HepG2 (cell line): ENCODE results near the gene PTCH1. TPM values are rescaled to one million over a fixed set of nuclear protein-coding genes. Genes with fewer than 3 reads are reported as not detected.

ENCODE experiments used
- ATAC-seq: fragments of 200-7000 bp; cut with Tn5 transposase; 3 replicates; pipeline ENCODE4 v1.9.1; 2020; ENCODE audit warnings: mild to moderate bottlenecking, moderate library complexity
- BruUV-seq: library from RNA; stranded (reverse); fragments of 400-500 nt; replicated peaks from 2 replicates; lab custom pipeline; 2021; lab: Mats Ljungman, UMichigan
- CTCF ChIA-PET: fragments of 300-600 bp; formaldehyde crosslinking; extraction: SDS; loops from one replicate; lab custom pipeline; 2021; ENCODE audit warnings: low total read pairs, inconsistent platforms, low intra/inter-chr PET ratio; lab: Yijun Ruan, JAX
- POLR2A ChIA-PET: fragments of 350-600 bp; sonication (Branson Sonifier 250); formaldehyde crosslinking; loops from one replicate; lab custom pipeline; 2020; ENCODE audit warnings: antibody characterized with exemption, inconsistent platforms; lab: Yijun Ruan, JAX
- DNase-seq: peaks from one replicate; pipeline ENCODE4 v3.0.0-alpha.2; 2015; ENCODE audit warnings: low spot score
- FAIRE-seq: peaks from 3 replicates; lab custom pipeline; 2011; peaks lifted over from hg19 to GRCh38; lab: Jason Lieb, UNC
- H2AFZ ChIP-seq: one replicate; pipeline ENCODE4 v1.6.1; 2011; ENCODE audit warnings: low read length, inconsistent platforms
- H3K27ac ChIP-seq: fragments of 300-600 bp; 3 replicates; pipeline ENCODE4 v1.8.0; 2011; ENCODE audit warnings: mixed run types, mild to moderate bottlenecking, mixed read lengths, low read length, inconsistent platforms; ENCODE audit not compliant: insufficient read depth; ENCODE audit errors: extremely low read length
- H3K27me3 ChIP-seq, 2 experiments: fragments of 200-600 bp in 1 of 2; 2 replicates in 1 of 2; 3 replicates in 1 of 2; pipeline versions ENCODE4 v1.6.0 to v1.8.0; 2011; ENCODE audit warnings: low read length in 2 of 2, mild to moderate bottlenecking in 2 of 2, moderate library complexity in 2 of 2, inconsistent platforms in 1 of 2; ENCODE audit not compliant: insufficient read depth in 2 of 2, control insufficient read depth in 1 of 2
- H3K36me3 ChIP-seq, 2 experiments: fragments of 200-600 bp in 1 of 2; replicated peaks in 1 of 2; 2 replicates in 1 of 2; 3 replicates in 1 of 2; pipeline versions ENCODE4 v1.5.1 to v1.8.0; 2011; ENCODE audit warnings: low read length in 2 of 2, inconsistent platforms in 1 of 2; ENCODE audit not compliant: insufficient read depth in 2 of 2, control insufficient read depth in 1 of 2
- H3K4me1 ChIP-seq: 2 replicates; pipeline ENCODE4 v1.5.1; 2012; ENCODE audit warnings: low read length, inconsistent platforms; ENCODE audit not compliant: insufficient read depth
- H3K4me2 ChIP-seq: 2 replicates; pipeline ENCODE4 v1.6.0; 2011; ENCODE audit warnings: low read depth, low read length, inconsistent platforms
- H3K4me3 ChIP-seq, 3 experiments: fragments of 200-600 bp in 1 of 3; sonication (generic), shearing (Covaris generic) in 1 of 3; replicated peaks in 1 of 3; 2 replicates each; pipeline ENCODE4 v1.5.1; 2011 to 2016; ENCODE audit warnings: low read length in 3 of 3, inconsistent platforms in 2 of 3, low read depth in 2 of 3, mild to moderate bottlenecking in 2 of 3, control low read depth in 1 of 3, mixed read lengths in 1 of 3; ENCODE audit not compliant: insufficient read depth in 1 of 3
- H3K79me2 ChIP-seq: one replicate; pipeline ENCODE4 v1.6.1; 2011; ENCODE audit warnings: low read length, inconsistent platforms; ENCODE audit not compliant: insufficient read depth
- H3K9ac ChIP-seq: 2 replicates; pipeline ENCODE4 v1.6.0; 2011; ENCODE audit warnings: mild to moderate bottlenecking, low read depth, low read length, inconsistent platforms; ENCODE audit not compliant: insufficient read depth
- H3K9me3 ChIP-seq: 2 replicates; pipeline ENCODE4 v1.5.1; 2012; ENCODE audit warnings: mild to moderate bottlenecking, low read length
- H4K20me1 ChIP-seq: 2 replicates; pipeline ENCODE4 v1.6.0; 2011; ENCODE audit warnings: inconsistent platforms, mild to moderate bottlenecking, low read length, moderate library complexity; ENCODE audit not compliant: insufficient read depth
- CBX5 ChIP-seq: sonication (generic); formaldehyde crosslinking; IDR thresholded peaks from 2 replicates; pipeline ENCODE4 v1.4.0; 2020; ENCODE audit warnings: missing genetic modification reagents, borderline replicate concordance
- PHF5A ChIP-seq: IDR thresholded peaks from one replicate; pipeline ENCODE4 v1.6.1; 2018; ENCODE audit warnings: low read depth, missing genetic modification reagents; ENCODE audit not compliant: unreplicated experiment
- PLRG1 ChIP-seq: fragments of 450-650 bp; conservative IDR thresholded peaks from 2 replicates; pipeline ENCODE4 v1.6.1; 2016
- PRDM10 ChIP-seq: sonication (generic); formaldehyde crosslinking; IDR thresholded peaks from 2 replicates; pipeline ENCODE4 v1.4.0; 2020; ENCODE audit warnings: low read depth, missing genetic modification reagents
- RNF2 ChIP-seq: fragments of 450-650 bp; conservative IDR thresholded peaks from 2 replicates; pipeline ENCODE4 v1.6.1; 2016; ENCODE audit warnings: low read depth
- ZNF160 ChIP-seq: sonication (generic); formaldehyde crosslinking; IDR thresholded peaks from 2 replicates; pipeline ENCODE4 v1.8.0; 2022; ENCODE audit warnings: mild to moderate bottlenecking, inconsistent platforms, missing genetic modification reagents
- ZNF333 ChIP-seq: sonication (generic); formaldehyde crosslinking; IDR thresholded peaks from 2 replicates; pipeline ENCODE4 v1.4.0; 2020; ENCODE audit warnings: mild to moderate bottlenecking, missing genetic modification reagents, borderline replicate concordance
- ZZZ3 ChIP-seq: sonication (generic); formaldehyde crosslinking; IDR thresholded peaks from 2 replicates; pipeline ENCODE4 v1.4.0; 2020; ENCODE audit warnings: missing genetic modification reagents, mild to moderate bottlenecking, borderline replicate concordance
- WGBS: methylation state at CpG from one replicate; pipeline ENCODE4 v1.1.6; 2017; ENCODE audit warnings: low lambda C conversion rate; 5-methylcytosine and 5-hydroxymethylcytosine counted together
- in situ Hi-C: cut with HindIII; loops from 2 replicates; pipeline ENCODE4 v1.10.0; 2017; ENCODE audit warnings: low pct_unique_long_range_greater_than_20kb; ENCODE audit not compliant: extremely low pct_ligation_motif_present
- intact Hi-C: fragments of 100-400 bp; cut with micrococcal nuclease; formaldehyde crosslinking; loops from one replicate; pipeline ENCODE4 v1.10.0; 2022; ENCODE audit not compliant: unreplicated experiment
- polyA plus RNA-seq, 8 experiments: library from polyadenylated mRNA; depleted of rRNA in 3 of 8; stranded (reverse) in 7 of 8; unstranded in 1 of 8; fragments of >200 nt; fragmentation: Illumina TruSeq in 4 of 8; extraction: Trizol in 4 of 8; gene quantifications; 2 replicates each; pipeline versions ENCODE4 v1.2.1 to v1.2.3, GENCODE V29; 2011 to 2016; ENCODE audit warnings: low read depth in 4 of 8, missing spikeins in 1 of 8, mixed read lengths in 1 of 8; ENCODE audit not compliant: insufficient read depth in 1 of 8
- total RNA-seq, 5 experiments: library from RNA; depleted of rRNA; stranded (reverse); fragments of >200 nt; fragmentation: Illumina TruSeq; extraction: Trizol; gene quantifications; 2 replicates each; pipeline ENCODE4 v1.2.3, GENCODE V29; 2016; ENCODE audit warnings: low read depth in 1 of 5
- TF ChIP-seq, protein P1 (sequence below), 2 experiments: sonication (generic) in 1 of 2; formaldehyde crosslinking in 1 of 2; IDR thresholded peaks; 2 replicates each; pipeline versions ENCODE4 v1.6.1 to v1.9.0; 2014 to 2022; ENCODE audit warnings: antibody characterized with exemption in 1 of 2, borderline replicate concordance in 1 of 2, inconsistent platforms in 1 of 2, low read depth in 1 of 2, missing genetic modification reagents in 1 of 2

PTCH1 gene
- total and polyA plus RNA-seq, 2 of the 13 experiments (the other 11 are each of a cell fraction or from before 2014, with no cell fraction given) = 2.8 to 3.9 TPM

DNA sequence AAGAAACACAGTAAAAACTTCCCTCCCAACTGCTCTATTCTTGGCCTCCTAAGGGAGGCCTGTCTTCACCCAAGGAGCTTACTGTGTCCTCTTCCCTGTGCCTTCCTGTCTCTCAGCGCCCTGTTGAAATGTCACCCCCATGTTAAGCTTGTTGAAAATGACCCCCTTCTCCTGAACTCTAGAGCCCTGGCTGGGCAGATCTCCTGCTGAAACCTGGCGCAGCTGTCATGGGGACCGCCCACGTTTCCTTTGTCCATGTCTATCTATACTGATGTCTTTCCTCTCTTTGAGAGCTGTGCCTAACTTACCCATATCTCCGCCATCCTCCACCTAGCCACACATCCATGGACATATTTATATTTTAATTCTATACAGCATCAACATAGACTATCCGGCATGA is 33.3 kb downstream of the PTCH1 start:
- no peak for ATAC-seq
- Histone ChIP-seq H3K9me3 (no peaks in the 10 kb centered on the region), H3K4me1 (peaks cover 7% of the 10 kb centered on the region; the same call in 1 of the 2 replicates), H2AFZ (no peak overlapping the region), H3K4me2 (no peak overlapping the region), H3K9ac (no peak overlapping the region), H3K27ac (no peak overlapping the region), H3K36me3 (peaks cover 3 to 36% of the 10 kb centered on the region in 2 experiments; a peak in 3 of 5 replicates), H3K4me3 (no peak overlapping the region), H3K27me3 (no peaks in the 10 kb centered on the region)
- CTCF ChIA-PET = no interaction called here
- no peak for FAIRE-seq
- DNase-seq = no peak
- BruUV-seq = no TSS peak
- WGBS = 96% methylated on average over 6 of the region's 6 CpGs
- intact Hi-C loops = no loop called here
- POLR2A ChIA-PET = no interaction called here
- TF ChIP-seq PRDM10 (CRISPR knock-in tag) (no peak), PHF5A (CRISPR knock-in tag) (no peak), ZZZ3 (CRISPR knock-in tag) (no peak), CBX5 (no peak), RNF2 (no peak), ZNF333 (CRISPR knock-in tag) (no peak), PLRG1 (no peak), ZNF160 (CRISPR knock-in tag) (no peak)
- TF ChIP-seq, protein P1, sequence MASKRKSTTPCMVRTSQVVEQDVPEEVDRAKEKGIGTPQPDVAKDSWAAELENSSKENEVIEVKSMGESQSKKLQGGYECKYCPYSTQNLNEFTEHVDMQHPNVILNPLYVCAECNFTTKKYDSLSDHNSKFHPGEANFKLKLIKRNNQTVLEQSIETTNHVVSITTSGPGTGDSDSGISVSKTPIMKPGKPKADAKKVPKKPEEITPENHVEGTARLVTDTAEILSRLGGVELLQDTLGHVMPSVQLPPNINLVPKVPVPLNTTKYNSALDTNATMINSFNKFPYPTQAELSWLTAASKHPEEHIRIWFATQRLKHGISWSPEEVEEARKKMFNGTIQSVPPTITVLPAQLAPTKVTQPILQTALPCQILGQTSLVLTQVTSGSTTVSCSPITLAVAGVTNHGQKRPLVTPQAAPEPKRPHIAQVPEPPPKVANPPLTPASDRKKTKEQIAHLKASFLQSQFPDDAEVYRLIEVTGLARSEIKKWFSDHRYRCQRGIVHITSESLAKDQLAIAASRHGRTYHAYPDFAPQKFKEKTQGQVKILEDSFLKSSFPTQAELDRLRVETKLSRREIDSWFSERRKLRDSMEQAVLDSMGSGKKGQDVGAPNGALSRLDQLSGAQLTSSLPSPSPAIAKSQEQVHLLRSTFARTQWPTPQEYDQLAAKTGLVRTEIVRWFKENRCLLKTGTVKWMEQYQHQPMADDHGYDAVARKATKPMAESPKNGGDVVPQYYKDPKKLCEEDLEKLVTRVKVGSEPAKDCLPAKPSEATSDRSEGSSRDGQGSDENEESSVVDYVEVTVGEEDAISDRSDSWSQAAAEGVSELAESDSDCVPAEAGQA (IDR thresholded peaks at IDR 0.05; ENCODE audit: low read depth) = no peak
- TF ChIP-seq, protein P1 (CRISPR knock-in tag; IDR thresholded peaks at IDR 0.05; ENCODE audit: borderline replicate concordance) = no peak
- TF ChIP-seq, all 625 proteins: peak for 0
- H4K20me1 ChIP-seq = no peaks in the 10 kb centered on the region
- H3K79me2 ChIP-seq = no peaks in the 10 kb centered on the region
- in situ Hi-C loops = no loop called here
